Esophagus squamous epithelium (tissue), 5 donors: ENCODE results near the gene VAMP2. TPM values are rescaled to one million over a fixed set of nuclear protein-coding genes. Genes with fewer than 3 reads are reported as not detected.
"Not testable (repeated sequence)": the region's sequence is repeated elsewhere in the genome, so short reads cannot be mapped to it uniquely, and the experiment has no call there.

Experiments
- DNase-seq: peaks from one replicate; lab custom pipeline; 2025; lab: John Stamatoyannopoulos, UW
- H3K27ac ChIP-seq, 4 donors: fragments of 200-600 bp; sonication (generic); one replicate each; pipeline ENCODE4 v1.5.1; 2016 to 2019; ENCODE audit warnings: mild to moderate bottlenecking in 1 of 4
- H3K27me3 ChIP-seq, 4 donors: fragments of 200-600 bp; sonication (generic); 1 replicate in 3 of 4; 2 replicates in 1 of 4; pipeline versions ENCODE4 v1.5.1 to v1.6.0; 2017 to 2021; ENCODE audit warnings: antibody characterized with exemption in 1 of 4
- H3K36me3 ChIP-seq, 3 donors: fragments of 200-600 bp; sonication (generic); one replicate each; pipeline ENCODE4 v1.5.1; 2016 to 2019
- H3K4me1 ChIP-seq, 3 donors: fragments of 200-600 bp; sonication (generic); one replicate each; pipeline ENCODE4 v1.5.1; 2017 to 2019
- H3K4me3 ChIP-seq, 4 donors: fragments of 200-600 bp; sonication (generic); 1 replicate in 3 of 4; 2 replicates in 1 of 4; pipeline ENCODE4 v1.5.1; 2016 to 2019; ENCODE audit warnings: mild to moderate bottlenecking in 2 of 4, moderate library complexity in 1 of 4
- H3K9me3 ChIP-seq, 3 donors: fragments of 200-600 bp; sonication (generic); one replicate each; pipeline ENCODE4 v1.5.1; 2016 to 2019
- CTCF ChIP-seq, 6 experiments: fragments of 450-650 bp in 4 of 6; fragments of 200-600 bp in 2 of 6; sonication (generic) in 2 of 6; IDR thresholded peaks; one replicate each; pipeline ENCODE4 v1.5.1; 2016 to 2019; ENCODE audit warnings: antibody characterized with exemption in 6 of 6, mild to moderate bottlenecking in 4 of 6, moderate library complexity in 4 of 6
- POLR2A ChIP-seq, 4 donors: fragments of 450-650 bp; IDR thresholded peaks; one replicate each; pipeline ENCODE4 v1.6.1; 2017; ENCODE audit warnings: antibody characterized with exemption in 4 of 4, mild to moderate bottlenecking in 4 of 4, moderate library complexity in 3 of 4
- WGBS, 2 donors: methylation state at CpG; one replicate each; pipeline ENCODE4 v1.1.5; 2018; 5-methylcytosine and 5-hydroxymethylcytosine counted together
- intact Hi-C: fragments of 100-400 bp; cut with DNase I; formaldehyde crosslinking; loops from one replicate; pipeline ENCODE4 v1.15.0; 2022
- total RNA-seq, 4 donors: library from RNA; depleted of rRNA; stranded (reverse); fragments of >200 nt; gene quantifications; one replicate each; pipeline ENCODE4 v1.1.0, GENCODE V29; 2016
- donor health status: DM: yes; HTN: yes; CAD: no.

The VAMP2 gene
- total RNA-seq, 4 donors from 2014 or later: 6.2 to 20.4 (median 12.0) TPM

GRCh38 chr17:8175795-8176196, 13.0 kb upstream of the VAMP2 start:
- 6 to 7% methylated on average over 5 to 8 of the region's 11 CpGs for WGBS, 2 donors
- intact Hi-C loops: no loop called here

DNA sequence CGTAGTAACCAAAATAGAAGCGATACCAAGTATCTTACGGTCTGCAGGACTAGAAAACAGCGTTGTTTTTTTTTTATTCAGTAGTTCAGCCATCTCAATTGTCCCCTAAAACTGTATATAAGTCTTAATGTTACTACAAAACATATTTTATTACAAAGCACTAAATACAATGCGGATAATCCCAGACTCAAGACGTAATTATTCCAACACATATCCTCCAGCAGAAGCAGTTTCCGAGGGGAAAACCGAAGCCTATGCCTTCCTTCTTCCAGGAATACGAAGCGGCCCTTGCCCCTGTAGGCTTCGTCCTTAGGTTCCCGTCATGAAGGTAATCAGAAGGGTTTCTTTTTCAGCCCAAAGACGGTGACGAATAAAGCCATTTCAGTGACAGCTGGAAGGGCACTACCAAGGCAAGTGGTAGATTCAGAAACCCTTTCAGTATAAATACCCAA, 11.1 kb upstream of the VAMP2 start:
- Histone ChIP-seq H3K27ac (peak overlapping the region; percentile 81 to 96 (median 90)), H3K36me3 (no peaks in the 10 kb centered on the region), H3K9me3 (no peaks in the 10 kb centered on the region), H3K27me3 (no peaks in the 10 kb centered on the region), H3K4me1 (peaks cover 21 to 44% (median 32%) of the 10 kb centered on the region in 3 donors), H3K4me3 (peak overlapping the region; percentile 27 to 57 (median 46))
- intact Hi-C loops: no loop called here
- no peak for DNase-seq
- TF ChIP-seq POLR2A (IDR thresholded peaks at IDR 0.05) (no peak), CTCF (IDR thresholded peaks at IDR 0.05) (no peak)
- 1 to 3% methylated on average over 14 of the region's 14 CpGs for WGBS, 2 donors

More at GRCh38 chr17:8175795-8176196, 13.0 kb upstream of the VAMP2 start:
- Histone ChIP-seq H3K36me3 (no peaks in the 10 kb centered on the region), H3K4me1 (peaks cover 21 to 44% (median 32%) of the 10 kb centered on the region in 3 donors), H3K9me3 (no peaks in the 10 kb centered on the region), H3K27ac (peak overlapping the region; percentile 85 to 96 (median 88)), H3K4me3 (peak overlapping the region; percentile 60 to 85 (median 67)), H3K27me3 (no peaks in the 10 kb centered on the region)
- TF ChIP-seq CTCF (IDR thresholded peaks at IDR 0.05) (no peak), POLR2A (IDR thresholded peaks at IDR 0.05) (no peak)
- DNase-seq: no peak

DNA sequence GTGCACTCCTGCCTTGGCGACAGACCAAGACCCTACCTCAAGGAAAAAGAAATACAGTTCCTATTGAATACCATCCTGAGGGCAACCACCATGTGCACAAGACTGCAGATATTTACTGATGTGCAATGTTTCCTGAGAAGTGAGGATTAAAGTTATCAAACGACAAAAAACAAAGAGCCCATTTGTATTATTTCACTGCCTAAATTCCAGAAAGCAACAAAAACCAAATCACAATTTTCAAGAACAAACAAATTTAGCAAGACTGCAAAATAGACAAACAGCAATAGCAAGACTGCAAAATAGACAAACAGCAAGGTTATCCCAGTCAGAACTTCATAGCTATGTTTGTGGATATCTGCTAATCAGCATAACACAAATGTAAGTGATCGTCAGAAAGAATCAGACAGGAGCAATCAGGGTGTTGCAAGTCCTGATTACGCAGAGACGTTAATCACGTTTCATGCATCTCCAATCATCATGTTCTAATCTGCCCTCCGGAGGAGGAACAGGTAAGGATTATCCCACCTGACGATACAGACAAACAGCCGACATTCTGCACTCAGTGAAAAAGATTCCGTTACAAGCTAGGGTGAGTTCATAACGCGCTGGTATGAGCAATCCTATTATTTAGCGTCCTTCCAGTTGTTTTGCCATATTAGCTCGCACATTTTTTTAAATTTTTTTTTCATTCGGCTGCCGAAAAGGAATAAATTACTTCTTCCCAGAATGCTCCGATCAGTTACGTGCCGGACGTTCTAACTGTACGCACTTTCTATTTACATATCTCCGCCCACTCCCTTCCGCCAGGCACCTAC, 10.5 kb upstream of the VAMP2 start:
- DNase-seq: no peak
- Histone ChIP-seq H3K4me1 (peaks cover 21 to 44% (median 32%) of the 10 kb centered on the region in 3 donors), H3K36me3 (no peaks in the 10 kb centered on the region), H3K27me3 (no peaks in the 10 kb centered on the region), H3K9me3 (no peaks in the 10 kb centered on the region), H3K27ac (peak overlapping the region; percentile 81 to 96 (median 90)), H3K4me3 (peak overlapping the region; percentile 27 to 57 (median 46))
- TF ChIP-seq POLR2A (IDR thresholded peaks at IDR 0.05) (peak; percentile 96 to 100 (median 99)), CTCF (IDR thresholded peaks at IDR 0.05) (peak in 3 of 6 experiments; percentile 13 to 26 (median 19))
- intact Hi-C loops: no loop called here
- 0% methylated on average over 23 of the region's 23 CpGs for WGBS, 2 donors

DNA sequence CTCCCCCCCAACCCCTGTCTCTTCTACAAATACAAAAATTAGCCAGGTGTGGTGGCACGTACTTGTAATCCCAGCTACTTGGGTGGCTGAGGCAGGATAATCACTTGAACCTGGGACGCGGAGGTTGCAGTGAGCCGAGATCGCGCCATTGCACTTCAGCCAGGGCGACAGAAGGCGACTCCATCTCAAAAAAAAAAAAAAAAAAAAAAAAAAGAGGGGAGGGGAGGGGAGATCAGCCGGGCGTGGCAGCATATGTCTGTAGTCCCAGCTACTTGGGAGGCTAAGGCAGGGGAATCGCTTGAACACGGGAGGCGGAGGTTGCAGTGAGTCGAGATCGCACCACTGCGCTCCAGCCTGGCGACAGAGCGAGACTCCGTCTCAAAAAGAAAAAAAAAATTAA, 7.4 kb upstream of the VAMP2 start:
- H3K27ac ChIP-seq, H3K4me3 ChIP-seq, H3K9me3 ChIP-seq, intact Hi-C loops, H3K36me3 ChIP-seq, H3K27me3 ChIP-seq, DNase-seq: not testable (repeated sequence)
- H3K4me1 ChIP-seq: peaks cover 18 to 39% (median 23%) of the 10 kb centered on the region in 3 donors
- 90 to 92% methylated on average over 12 to 18 of the region's 19 CpGs for WGBS, 2 donors

DNA sequence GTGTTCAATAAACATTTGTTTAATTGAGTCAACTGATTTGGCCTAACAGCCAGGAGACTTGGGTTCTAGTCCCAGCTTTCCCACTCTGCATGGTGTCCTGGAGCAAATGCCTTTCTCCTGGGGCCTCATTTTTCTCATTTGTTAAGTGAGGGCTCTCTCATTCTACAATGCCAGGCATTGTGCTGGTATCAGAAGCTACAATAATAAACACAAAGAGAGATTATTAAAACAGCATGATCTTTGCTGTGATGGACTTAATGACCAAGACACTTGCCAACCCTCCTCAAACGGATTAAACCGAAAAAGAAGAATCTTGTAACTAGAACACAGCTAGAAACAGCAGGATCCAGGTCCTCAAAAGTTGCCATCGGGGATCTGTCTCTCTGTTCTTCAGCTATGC, 4.8 kb upstream of the VAMP2 start:
- intact Hi-C loops: no loop called here
- WGBS, 2 donors: 73 to 86% methylated on average over 3 of the region's 3 CpGs
- DNase-seq: no peak
- H3K27ac ChIP-seq: no peak overlapping the region
- H3K27me3 ChIP-seq: no peaks in the 10 kb centered on the region
- no peaks in the 10 kb centered on the region for H3K9me3 ChIP-seq
- no peak overlapping the region for H3K4me3 ChIP-seq
- peaks cover 23 to 38% (median 28%) of the 10 kb centered on the region in 3 donors for H3K4me1 ChIP-seq
- no peak for TF ChIP-seq POLR2A (IDR thresholded peaks at IDR 0.05)
- TF ChIP-seq CTCF (IDR thresholded peaks at IDR 0.05): no peak
- no peaks in the 10 kb centered on the region for H3K36me3 ChIP-seq
